PC-9 (cell line): Measurements from ENCODE around the gene FADS3.

Source experiments
- CTCF ChIP-seq: fragments of 200-600 bp; sonication (generic); conservative IDR thresholded peaks from 2 replicates; pipeline ENCODE4 v1.6.1; 2017; ENCODE audit warnings: mixed run types, antibody characterized with exemption, mild to moderate bottlenecking, moderate library complexity
- EZH2 ChIP-seq: fragments of 200-600 bp; sonication (generic); IDR thresholded peaks from 2 replicates; pipeline ENCODE4 v1.8.0; 2017; ENCODE audit warnings: antibody characterized with exemption, low read depth

GRCh38 chr11:61883947-61884346, 7.4 kb downstream of the FADS3 start:
- no peak for TF ChIP-seq CTCF
- no peak for TF ChIP-seq EZH2
